HCT116 (cell line): ENCODE data around the gene AIF1L. TPM values are rescaled to one million over a fixed set of nuclear protein-coding genes. Genes with fewer than 3 reads are reported as not detected.

Source experiments
- ATAC-seq: fragments of 200-7000 bp; cut with Tn5 transposase; 2 replicates; pipeline ENCODE4 v1.9.1; 2020; ENCODE audit warnings: mild to moderate bottlenecking, moderate library complexity
- BruUV-seq: library from RNA; stranded (reverse); fragments of 400-500 nt; replicated peaks from 2 replicates; lab custom pipeline; 2021; lab: Mats Ljungman, UMichigan
- CTCF ChIA-PET: fragments of 300-600 bp; sonication (Branson Sonifier 250); formaldehyde crosslinking; loops from one replicate; lab custom pipeline; 2021; ENCODE audit warnings: antibody characterized with exemption; lab: Charles Lee
- POLR2A ChIA-PET: fragments of 300-600, 350-600 bp; sonication (Branson Sonifier 250); formaldehyde crosslinking; loops from one replicate; lab custom pipeline; 2021; ENCODE audit warnings: antibody characterized with exemption; lab: Charles Lee
- RAD21 ChIA-PET, 2 experiments: fragments of 300-600 bp; sonication (Branson Sonifier 250); formaldehyde crosslinking; loops; one replicate each; lab custom pipeline; 2023; ENCODE audit warnings: low total read pairs in 2 of 2; ENCODE audit not compliant: uncharacterized antibody in 2 of 2, unreplicated experiment in 2 of 2, low non-redundant PET in 1 of 2; lab: Charles Lee
- DNase-seq: peaks from one replicate; pipeline ENCODE4 v3.0.0-alpha.2; 2010; ENCODE audit warnings: low read depth, low spot score
- H2AFZ ChIP-seq: fragments of 200-600 bp; shearing (Covaris generic), sonication (generic); 2 replicates; pipeline ENCODE4 v1.6.1; 2017; ENCODE audit warnings: low read depth, mixed run types, mixed read lengths, antibody characterized with exemption, low read length; ENCODE audit not compliant: poor library complexity, severe bottlenecking
- H3K27ac ChIP-seq: 2 replicates; pipeline ENCODE4 v1.5.1; 2012; ENCODE audit warnings: low read depth, low read length
- H3K27me3 ChIP-seq: fragments of 200-600 bp; sonication (generic); 2 replicates; pipeline ENCODE4 v1.6.1; 2016; ENCODE audit warnings: mixed run types, low read length, mixed read lengths; ENCODE audit not compliant: insufficient read depth
- H3K36me3 ChIP-seq, 2 experiments: fragments of 200-500 bp in 1 of 2; fragments of 200-600 bp in 1 of 2; sonication (Bioruptor generic) in 1 of 2; sonication (generic) in 1 of 2; 2 replicates each; pipeline versions ENCODE4 v1.5.1 to v1.6.1; 2014 to 2016; ENCODE audit warnings: low read length in 2 of 2, inconsistent platforms in 1 of 2, mixed read lengths in 1 of 2, mixed run types in 1 of 2; ENCODE audit not compliant: insufficient read depth in 2 of 2, control insufficient read depth in 1 of 2
- H3K4me1 ChIP-seq, 2 experiments: fragments of 200-600 bp in 1 of 2; sonication (generic) in 1 of 2; 2 replicates each; pipeline versions ENCODE4 v1.5.1 to v1.6.1; 2012 to 2017; ENCODE audit warnings: low read length in 2 of 2, inconsistent platforms in 1 of 2, mild to moderate bottlenecking in 1 of 2, mixed read lengths in 1 of 2, mixed run types in 1 of 2, moderate library complexity in 1 of 2; ENCODE audit not compliant: insufficient read depth in 2 of 2, control insufficient read depth in 1 of 2
- H3K4me2 ChIP-seq: fragments of 200-600 bp; sonication (generic); 2 replicates; pipeline ENCODE4 v1.6.1; 2017; ENCODE audit warnings: mixed run types, low read length, mixed read lengths
- H3K4me3 ChIP-seq, 2 experiments: fragments of 200-600 bp in 1 of 2; sonication (generic) in 1 of 2; replicated peaks in 1 of 2; 2 replicates each; pipeline ENCODE4 v1.5.1; 2011 to 2016; ENCODE audit warnings: low read length in 2 of 2, control low read depth in 1 of 2, low read depth in 1 of 2, mild to moderate bottlenecking in 1 of 2, mixed read lengths in 1 of 2, mixed run types in 1 of 2
- H3K79me2 ChIP-seq: fragments of 200-600 bp; sonication (generic); 2 replicates; pipeline ENCODE4 v1.6.1; 2017; ENCODE audit warnings: mild to moderate bottlenecking, mixed run types, low read length, moderate library complexity, mixed read lengths; ENCODE audit not compliant: insufficient read depth
- H3K9ac ChIP-seq: fragments of 200-600 bp; sonication (generic); 2 replicates; pipeline ENCODE4 v1.6.1; 2016; ENCODE audit warnings: low read length, mixed read lengths
- H3K9me2 ChIP-seq: fragments of 200-600 bp; sonication (generic), shearing (Covaris generic); 2 replicates; pipeline ENCODE4 v1.6.1; 2017; ENCODE audit warnings: mixed run types, mild to moderate bottlenecking, moderate library complexity; ENCODE audit not compliant: insufficient read depth
- H3K9me3 ChIP-seq, 2 experiments: fragments of 200-500 bp in 1 of 2; fragments of 200-600 bp in 1 of 2; sonication (Bioruptor generic) in 1 of 2; sonication (generic) in 1 of 2; 2 replicates each; pipeline ENCODE4 v1.6.1; 2014 to 2017; ENCODE audit warnings: low read length in 2 of 2, mixed read lengths in 2 of 2, inconsistent platforms in 1 of 2, low read depth in 1 of 2, mild to moderate bottlenecking in 1 of 2, mixed run types in 1 of 2, moderate library complexity in 1 of 2; ENCODE audit not compliant: control insufficient read depth in 1 of 2, insufficient read depth in 1 of 2
- H4K20me1 ChIP-seq: fragments of 200-600 bp; sonication (generic), shearing (Covaris generic); 2 replicates; pipeline ENCODE4 v1.6.1; 2017; ENCODE audit warnings: mixed run types, mild to moderate bottlenecking, moderate library complexity; ENCODE audit not compliant: insufficient read depth
- CBX3 ChIP-seq: IDR thresholded peaks from 2 replicates; pipeline ENCODE4 v1.6.1; 2012; ENCODE audit warnings: low read depth
- EGR1 ChIP-seq: IDR thresholded peaks from 2 replicates; pipeline ENCODE4 v1.6.1; 2012; ENCODE audit warnings: low read depth
- EZH2 ChIP-seq: fragments of 200-600 bp; sonication (generic); IDR thresholded peaks from 2 replicates; pipeline ENCODE4 v1.6.1; 2017; ENCODE audit warnings: antibody characterized with exemption, mixed run types
- EZH2phosphoT487 ChIP-seq: fragments of 200-600 bp; IDR thresholded peaks from 2 replicates; pipeline ENCODE4 v1.6.1; 2018; ENCODE audit warnings: antibody characterized with exemption, borderline replicate concordance
- FOSL1 ChIP-seq: IDR thresholded peaks from 2 replicates; pipeline ENCODE4 v1.6.1; 2012; ENCODE audit warnings: low read depth
- JUND ChIP-seq: IDR thresholded peaks from 2 replicates; pipeline ENCODE4 v1.6.1; 2012
- POLR2A ChIP-seq: IDR thresholded peaks from 2 replicates; pipeline ENCODE4 v1.7.0; 2011; ENCODE audit warnings: borderline replicate concordance; ENCODE audit not compliant: insufficient read depth, insufficient read length; ENCODE audit errors: extremely low read depth
- POLR2AphosphoS5 ChIP-seq: IDR thresholded peaks from 2 replicates; pipeline ENCODE4 v1.6.1; 2011; ENCODE audit warnings: mild to moderate bottlenecking, low read depth, low read length, moderate library complexity
- RAD21 ChIP-seq: IDR thresholded peaks from 2 replicates; pipeline ENCODE4 v1.6.1; 2012; ENCODE audit warnings: low read depth, mild to moderate bottlenecking
- SP1 ChIP-seq: IDR thresholded peaks from 2 replicates; pipeline ENCODE4 v1.6.1; 2012; ENCODE audit warnings: low read depth
- SRF ChIP-seq: IDR thresholded peaks from 2 replicates; pipeline ENCODE4 v1.6.1; 2012; ENCODE audit warnings: low read depth
- TCF7L2 ChIP-seq: IDR thresholded peaks from 2 replicates; pipeline ENCODE4 v1.7.0; 2011; ENCODE audit warnings: borderline replicate concordance, inconsistent platforms; ENCODE audit not compliant: insufficient read depth, insufficient read length; ENCODE audit errors: extremely low read depth
- YY1 ChIP-seq: IDR thresholded peaks from 2 replicates; pipeline ENCODE4 v1.6.1; 2011; ENCODE audit warnings: low read length, low read depth, moderate library complexity, mild to moderate bottlenecking; ENCODE audit not compliant: insufficient replicate concordance; ENCODE audit errors: extremely low read depth
- ZFX ChIP-seq: fragments of 450-650 bp; IDR thresholded peaks from 2 replicates; pipeline ENCODE4 v1.6.1; 2017
- ZNF274 ChIP-seq: fragments of 200-500 bp; sonication (Bioruptor generic); IDR thresholded peaks from 2 replicates; pipeline ENCODE4 v1.6.1; 2014; ENCODE audit warnings: mild to moderate bottlenecking, low read depth, low read length, inconsistent platforms
- intact Hi-C: fragments of 100-400 bp; cut with micrococcal nuclease; formaldehyde crosslinking; loops from 2 replicates; pipeline ENCODE4 v1.10.0; 2022
- total RNA-seq: library from RNA; stranded (reverse); gene quantifications from one replicate; pipeline ENCODE4 v1.2.1, GENCODE V29; 2021; ENCODE audit not compliant: unreplicated experiment
- TF ChIP-seq, protein P1 (sequence below): IDR thresholded peaks from 2 replicates; pipeline ENCODE4 v1.6.1; 2011; ENCODE audit warnings: mild to moderate bottlenecking, low read length, moderate library complexity; ENCODE audit not compliant: insufficient replicate concordance; ENCODE audit errors: extremely low read depth

Gene AIF1L
- total RNA-seq, 1 experiment from 2014 or later = 34.0 TPM

DNA sequence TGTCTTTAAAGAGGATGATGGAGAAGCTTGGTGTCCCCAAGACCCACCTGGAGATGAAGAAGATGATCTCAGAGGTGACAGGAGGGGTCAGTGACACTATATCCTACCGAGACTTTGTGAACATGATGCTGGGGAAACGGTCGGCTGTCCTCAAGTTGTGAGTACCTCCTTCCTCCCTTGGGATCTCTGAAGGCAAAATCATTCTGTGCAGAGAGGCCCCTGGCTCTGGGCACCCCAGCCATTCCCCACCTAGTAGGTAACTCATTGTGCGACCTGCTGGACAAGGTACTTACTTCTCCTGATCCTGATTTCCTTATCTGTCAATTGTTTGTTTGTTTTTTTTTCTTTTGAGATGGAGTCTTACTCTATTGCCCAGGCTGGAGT lies 21.4 kb downstream of the AIF1L start:
- no peak for TF ChIP-seq TCF7L2
- TF ChIP-seq JUND = no peak
- no peak for TF ChIP-seq ZNF274
- no peak for TF ChIP-seq CBX3
- TF ChIP-seq, protein P1, sequence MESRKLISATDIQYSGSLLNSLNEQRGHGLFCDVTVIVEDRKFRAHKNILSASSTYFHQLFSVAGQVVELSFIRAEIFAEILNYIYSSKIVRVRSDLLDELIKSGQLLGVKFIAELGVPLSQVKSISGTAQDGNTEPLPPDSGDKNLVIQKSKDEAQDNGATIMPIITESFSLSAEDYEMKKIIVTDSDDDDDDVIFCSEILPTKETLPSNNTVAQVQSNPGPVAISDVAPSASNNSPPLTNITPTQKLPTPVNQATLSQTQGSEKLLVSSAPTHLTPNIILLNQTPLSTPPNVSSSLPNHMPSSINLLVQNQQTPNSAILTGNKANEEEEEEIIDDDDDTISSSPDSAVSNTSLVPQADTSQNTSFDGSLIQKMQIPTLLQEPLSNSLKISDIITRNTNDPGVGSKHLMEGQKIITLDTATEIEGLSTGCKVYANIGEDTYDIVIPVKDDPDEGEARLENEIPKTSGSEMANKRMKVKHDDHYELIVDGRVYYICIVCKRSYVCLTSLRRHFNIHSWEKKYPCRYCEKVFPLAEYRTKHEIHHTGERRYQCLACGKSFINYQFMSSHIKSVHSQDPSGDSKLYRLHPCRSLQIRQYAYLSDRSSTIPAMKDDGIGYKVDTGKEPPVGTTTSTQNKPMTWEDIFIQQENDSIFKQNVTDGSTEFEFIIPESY = no peak
- TF ChIP-seq RAD21 = no peak
- no peak for TF ChIP-seq EGR1
- no peak for TF ChIP-seq SRF
- TF ChIP-seq POLR2AphosphoS5 = no peak
- no peak for TF ChIP-seq SP1
- TF ChIP-seq YY1 = no peak
- TF ChIP-seq POLR2A = no peak
- TF ChIP-seq EZH2phosphoT487 = no peak
- TF ChIP-seq EZH2 = no peak
- no peak for TF ChIP-seq ZFX
- no peak for TF ChIP-seq FOSL1
- TF ChIP-seq, all 23 proteins: peak for 0
- Histone ChIP-seq H4K20me1 (no peaks in the 10 kb centered on the region), H3K9me2 (no peaks in the 10 kb centered on the region), H3K4me1 (no peaks in the 10 kb centered on the region), H3K9me3 (no peaks in the 10 kb centered on the region), H3K27ac (no peak overlapping the region), H3K4me3 (no peak overlapping the region), H3K9ac (no peak overlapping the region), H2AFZ (no peak overlapping the region), H3K79me2 (no peaks in the 10 kb centered on the region), H3K36me3 (peaks cover 3 to 5% of the 10 kb centered on the region in 2 experiments; a peak in 2 of 4 replicates), H3K4me2 (no peak overlapping the region), H3K27me3 (no peaks in the 10 kb centered on the region)
- no peak for ATAC-seq
- ChIA-PET RAD21 (no interaction called here), CTCF (no interaction called here), POLR2A (no interaction called here)
- intact Hi-C loops = no loop called here
- no TSS peak for BruUV-seq
- no peak for DNase-seq
